K562 (cell line): ENCODE data around the gene MYRIP. TPM values are rescaled to one million over a fixed set of nuclear protein-coding genes. Genes with fewer than 3 reads are reported as not detected.

ENCODE experiments used
- ATAC-seq: fragments of 200-7000 bp; cut with Tn5 transposase; 3 replicates; pipeline ENCODE4 v1.9.1; 2020; ENCODE audit warnings: moderate library complexity
- BruUV-seq: library from RNA; stranded (reverse); fragments of 400-500 nt; replicated peaks from 2 replicates; lab custom pipeline; 2021; lab: Mats Ljungman, UMichigan
- CTCF ChIA-PET: fragments of 300-600 bp; formaldehyde crosslinking; extraction: SDS; loops from one replicate; lab custom pipeline; 2021; ENCODE audit warnings: low intra/inter-chr PET ratio; lab: Yijun Ruan, JAX
- POLR2A ChIA-PET: fragments of 300-600, 350-650 bp; sonication (Branson Sonifier 250); formaldehyde crosslinking; extraction: SDS; loops from one replicate; lab custom pipeline; 2021; ENCODE audit warnings: antibody characterized with exemption, inconsistent platforms; lab: Yijun Ruan, JAX
- DNase-seq, 4 experiments: peaks; one replicate each; pipeline versions ENCODE4 v3.0.0 to v3.0.0-alpha.2; 2011 to 2018; ENCODE audit warnings: low spot score in 3 of 4, mixed read lengths in 3 of 4; ENCODE audit errors: extremely low read depth in 1 of 4
- FAIRE-seq: peaks from 2 replicates; lab custom pipeline; 2011; peaks lifted over from hg19 to GRCh38; lab: Jason Lieb, UNC
- H2AFZ ChIP-seq: 2 replicates; pipeline ENCODE4 v1.6.0; 2011; ENCODE audit warnings: low read depth, low read length, control low read depth, inconsistent platforms
- H3K27ac ChIP-seq: fragments of 200-600 bp; 3 replicates; pipeline ENCODE4 v1.8.0; 2011; ENCODE audit warnings: low read depth, mild to moderate bottlenecking, control low read depth, inconsistent platforms, low read length, moderate library complexity, mixed read lengths; ENCODE audit errors: extremely low read depth
- H3K27me3 ChIP-seq, 2 experiments: fragments of 300-600 bp in 1 of 2; 2 replicates in 1 of 2; 3 replicates in 1 of 2; pipeline versions ENCODE4 v1.6.0 to v1.8.0; 2011; ENCODE audit warnings: inconsistent platforms in 2 of 2, low read length in 2 of 2, mild to moderate bottlenecking in 1 of 2, mixed read lengths in 1 of 2, moderate library complexity in 1 of 2; ENCODE audit not compliant: control insufficient read depth in 2 of 2, insufficient read depth in 2 of 2
- H3K36me3 ChIP-seq: fragments of 300-600 bp; 3 replicates; pipeline ENCODE4 v1.8.0; 2011; ENCODE audit warnings: mild to moderate bottlenecking, low read length, inconsistent platforms; ENCODE audit not compliant: control insufficient read depth, insufficient read depth
- H3K4me1 ChIP-seq, 2 experiments: fragments of 200-600 bp in 1 of 2; replicated peaks in 1 of 2; 2 replicates in 1 of 2; 3 replicates in 1 of 2; pipeline versions ENCODE4 v1.5.1 to v1.8.0; 2011; ENCODE audit warnings: inconsistent platforms in 2 of 2, low read length in 2 of 2, mild to moderate bottlenecking in 1 of 2, mixed read lengths in 1 of 2, moderate library complexity in 1 of 2; ENCODE audit not compliant: control insufficient read depth in 2 of 2, insufficient read depth in 2 of 2
- H3K4me2 ChIP-seq: 2 replicates; pipeline ENCODE4 v1.6.1; 2011; ENCODE audit warnings: low read length, control low read depth, inconsistent platforms, mixed read lengths; ENCODE audit not compliant: insufficient read depth
- H3K4me3 ChIP-seq: fragments of 200-600 bp; sonication (generic), shearing (Covaris generic); 2 replicates; pipeline ENCODE4 v1.5.1; 2016; ENCODE audit warnings: control low read depth, inconsistent platforms
- H3K79me2 ChIP-seq: fragments of 200-600 bp; 3 replicates; pipeline ENCODE4 v1.8.0; 2011; ENCODE audit warnings: low read length, inconsistent platforms; ENCODE audit not compliant: control insufficient read depth, insufficient read depth
- H3K9ac ChIP-seq, 2 experiments: 2 replicates each; pipeline versions ENCODE4 v1.6.0 to v1.6.1; 2011; ENCODE audit warnings: low read depth in 2 of 2, low read length in 2 of 2, control low read depth in 1 of 2, inconsistent platforms in 1 of 2, mild to moderate bottlenecking in 1 of 2, mixed read lengths in 1 of 2; ENCODE audit not compliant: insufficient read depth in 1 of 2
- H3K9me1 ChIP-seq: one replicate; pipeline ENCODE4 v1.6.0; 2011; ENCODE audit warnings: inconsistent platforms, mild to moderate bottlenecking, low read length, moderate library complexity; ENCODE audit not compliant: control insufficient read depth, insufficient read depth
- H3K9me3 ChIP-seq: replicated peaks from 2 replicates; pipeline ENCODE4 v1.5.1; 2011; ENCODE audit warnings: low read depth, low read length, inconsistent platforms; ENCODE audit not compliant: control insufficient read depth, insufficient read depth
- H4K20me1 ChIP-seq: replicated peaks from 2 replicates; pipeline ENCODE4 v1.6.1; 2011; ENCODE audit warnings: low read length, inconsistent platforms, mixed read lengths; ENCODE audit not compliant: control insufficient read depth, insufficient read depth
- ELF4 ChIP-seq: fragments of 450-650 bp; formaldehyde crosslinking; IDR thresholded peaks from 2 replicates; pipeline ENCODE4 v1.4.0; 2022; ENCODE audit warnings: missing genetic modification characterization
- EWSR1 ChIP-seq: fragments of 450-650 bp; IDR thresholded peaks from 2 replicates; pipeline ENCODE4 v1.6.1; 2018; ENCODE audit warnings: borderline replicate concordance, mild to moderate bottlenecking, low read depth, moderate library complexity; ENCODE audit not compliant: partially characterized antibody
- FOXP4 ChIP-seq: sonication (generic); formaldehyde crosslinking; IDR thresholded peaks from 2 replicates; pipeline ENCODE4 v1.8.0; 2022; ENCODE audit warnings: mild to moderate bottlenecking, missing genetic modification reagents, borderline replicate concordance
- FUS ChIP-seq: fragments of 200-400 bp; formaldehyde crosslinking; optimal IDR thresholded peaks from 2 replicates; pipeline ENCODE3; 2017; ENCODE audit warnings: low read depth, low read length
- HDGF ChIP-seq: fragments of 450-650 bp; IDR thresholded peaks from 2 replicates; pipeline ENCODE4 v1.6.1; 2016
- HEY1 ChIP-seq: fragments of 250-450 bp; sonication (Bioruptor Pico); IDR thresholded peaks from 2 replicates; pipeline ENCODE4 v1.5.0; 2020; ENCODE audit warnings: mild to moderate bottlenecking, moderate library complexity, borderline replicate concordance
- MEIS2 ChIP-seq: fragments of 450-650 bp; IDR thresholded peaks from 2 replicates; pipeline ENCODE4 v1.6.1; 2014; ENCODE audit warnings: mild to moderate bottlenecking; ENCODE audit not compliant: partially characterized antibody
- NBN ChIP-seq: fragments of 450-650 bp; IDR thresholded peaks from 2 replicates; pipeline ENCODE4 v1.6.1; 2016; ENCODE audit warnings: low read depth, mild to moderate bottlenecking
- NFYB ChIP-seq: IDR thresholded peaks from 2 replicates; pipeline ENCODE4 v1.6.1; 2011; ENCODE audit warnings: mild to moderate bottlenecking, moderate library complexity; ENCODE audit not compliant: insufficient read length; ENCODE audit errors: extremely low read depth
- PRPF4 ChIP-seq: fragments of 200-400 bp; formaldehyde crosslinking; IDR thresholded peaks from one replicate; pipeline ENCODE4 v1.6.1; 2017; ENCODE audit warnings: low read length, low read depth, mild to moderate bottlenecking; ENCODE audit not compliant: insufficient read depth, poor library complexity, severe bottlenecking
- SMAD3 ChIP-seq: fragments of 450-650 bp; formaldehyde crosslinking; conservative IDR thresholded peaks from 2 replicates; pipeline ENCODE4 v1.4.0; 2020; ENCODE audit warnings: mild to moderate bottlenecking
- SMARCA5 ChIP-seq: fragments of 450-650 bp; IDR thresholded peaks from 2 replicates; pipeline ENCODE4 v1.6.1; 2016
- SREBF1 ChIP-seq: fragments of 150-350 bp; IDR thresholded peaks from 2 replicates; pipeline ENCODE4 v1.6.1; 2014; ENCODE audit warnings: antibody characterized with exemption, low read depth, low read length, borderline replicate concordance
- TRIM28 ChIP-seq: fragments of 450-650 bp; IDR thresholded peaks from 2 replicates; pipeline ENCODE4 v1.6.1; 2017
- ZNF124 ChIP-seq: sonication (generic); formaldehyde crosslinking; IDR thresholded peaks from 2 replicates; pipeline ENCODE4 v1.8.1; 2022; ENCODE audit warnings: missing genetic modification reagents
- ZNF280A ChIP-seq: fragments of 450-650 bp; IDR thresholded peaks from 2 replicates; pipeline ENCODE4 v1.6.1; 2018; ENCODE audit warnings: mild to moderate bottlenecking, low read depth; ENCODE audit not compliant: partially characterized antibody
- ZNF280B ChIP-seq: fragments of 250-450 bp; sonication (Bioruptor Pico); IDR thresholded peaks from 2 replicates; pipeline ENCODE4 v1.5.1; 2021; ENCODE audit warnings: mild to moderate bottlenecking
- ZNF347 ChIP-seq: fragments of 450-650 bp; formaldehyde crosslinking; IDR thresholded peaks from 2 replicates; pipeline ENCODE4 v1.4.0; 2020; ENCODE audit warnings: low read depth, mild to moderate bottlenecking, moderate library complexity
- ZNF655 ChIP-seq: fragments of 250-450 bp; sonication (Bioruptor Pico); IDR thresholded peaks from 2 replicates; pipeline ENCODE4 v1.5.0; 2021
- WGBS: fragments of 100-300 bp; shearing (Covaris generic); methylation state at CpG from one replicate; pipeline ENCODE4 v1.1.6; 2016; ENCODE audit warnings: low coverage, mixed read lengths; ENCODE audit not compliant: insufficient coverage; ENCODE audit errors: missing lambda C conversion rate; 5-methylcytosine and 5-hydroxymethylcytosine counted together
- in situ Hi-C: fragments of 300-500 bp; cut with MboI; formaldehyde crosslinking; loops from 4 replicates; pipeline ENCODE4 v1.15.0; 2018; ENCODE audit warnings: inconsistent platforms, mixed read lengths
- intact Hi-C: fragments of 100-400 bp; cut with micrococcal nuclease; formaldehyde crosslinking; loops from 2 replicates; pipeline ENCODE4 v1.14.2; 2022
- polyA plus RNA-seq, 8 experiments: library from polyadenylated mRNA; depleted of rRNA in 4 of 8; stranded (reverse) in 5 of 8; unstranded in 3 of 8; fragments of >200 nt; fragmentation: Nextera tagmentation in 2 of 8; fragmentation: Illumina TruSeq in 1 of 8; extraction: Ambion mirVana in 2 of 8; extraction: Trizol in 1 of 8; gene quantifications; 2 replicates each; pipeline versions ENCODE4 v1.2.1 to v1.2.3, GENCODE V29; 2011 to 2014; ENCODE audit warnings: inconsistent platforms in 1 of 8, missing spikeins in 1 of 8
- total RNA-seq, 7 experiments: library from RNA; depleted of rRNA in 6 of 7; stranded (reverse); fragments of >200 nt in 6 of 7; fragmentation: Illumina TruSeq in 2 of 7; extraction: Trizol in 2 of 7; gene quantifications; 2 replicates each; pipeline versions ENCODE4 v1.2.1 to v1.2.3, GENCODE V29; 2011 to 2021; ENCODE audit warnings: low replicate concordance in 1 of 7

Gene MYRIP
- total and polyA plus RNA-seq, 9 of the 15 experiments (the other 6 are each of a cell fraction or from before 2014, with no cell fraction given): 0.03 to 0.12 TPM; not detected in 7

GRCh38 chr3:39920271-39920670, 110.9 kb downstream of the MYRIP start:
- Histone ChIP-seq H3K36me3 (no peaks in the 10 kb centered on the region), H3K4me2 (no peak overlapping the region), H3K27ac (no peak overlapping the region), H3K9me1 (no peaks in the 10 kb centered on the region), H3K4me1 (no peaks in the 10 kb centered on the region), H3K4me3 (no peak overlapping the region), H3K9me3 (no peaks in the 10 kb centered on the region), H3K9ac (no peak overlapping the region), H3K79me2 (no peaks in the 10 kb centered on the region), H2AFZ (no peak overlapping the region), H4K20me1 (no peaks in the 10 kb centered on the region), H3K27me3 (no peaks in the 10 kb centered on the region)
- no TSS peak for BruUV-seq
- CTCF ChIA-PET: no interaction called here
- POLR2A ChIA-PET: no interaction called here
- no peak for ATAC-seq
- TF ChIP-seq NFYB: no peak
- TF ChIP-seq ZNF280A: no peak
- TF ChIP-seq ZNF347 (CRISPR knock-in tag): no peak
- TF ChIP-seq NBN: no peak
- TF ChIP-seq HDGF: no peak
- no peak for TF ChIP-seq ELF4 (CRISPR knock-in tag)
- no peak for TF ChIP-seq ZNF655
- no peak for TF ChIP-seq MEIS2
- no peak for TF ChIP-seq HEY1
- no peak for TF ChIP-seq EWSR1
- TF ChIP-seq ZNF280B (CRISPR knock-in tag): no peak
- no peak for TF ChIP-seq TRIM28
- TF ChIP-seq FOXP4 (CRISPR knock-in tag): no peak
- TF ChIP-seq FUS: no peak
- no peak for TF ChIP-seq SMAD3 (CRISPR knock-in tag)
- TF ChIP-seq PRPF4: no peak
- TF ChIP-seq ZNF124 (CRISPR knock-in tag): no peak
- TF ChIP-seq SREBF1: no peak
- no peak for TF ChIP-seq SMARCA5
- DNase-seq: no peak
- FAIRE-seq: no peak
- in situ Hi-C loops: no loop called here
- intact Hi-C loops: no loop called here
- 0% methylated on average over 1 of the region's 1 CpG for WGBS
